ENCODE measurements around the gene DEPDC5.
"Not testable (repeated sequence)": the region's sequence is repeated elsewhere in the genome, so short reads cannot be mapped to it uniquely, and the experiment has no call there.

Gene DEPDC5

DNA sequence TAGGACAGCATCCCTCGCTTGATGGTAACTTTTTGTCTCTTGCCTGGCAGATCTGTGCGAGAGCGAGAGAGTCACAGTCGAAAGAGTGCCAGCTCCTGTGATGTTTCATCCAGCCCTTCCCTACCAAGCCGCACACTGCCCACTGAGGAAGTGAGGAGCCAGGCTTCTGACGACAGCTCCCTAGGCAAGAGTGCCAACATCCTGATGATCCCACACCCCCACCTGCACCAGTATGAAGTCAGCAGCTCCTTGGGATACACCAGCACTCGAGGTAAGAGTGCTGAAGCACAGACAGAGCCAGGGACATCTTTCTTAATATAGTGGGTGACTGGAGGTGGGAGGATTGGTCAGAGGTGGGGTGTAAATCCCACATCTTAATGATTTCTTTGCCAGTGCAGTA, 61.1 kb downstream of the DEPDC5 start:
- no peak for DNase-seq (ENCODE audit: low read depth, low spot score)
- in situ Hi-C loops (cut with HindIII; ENCODE audit: low sequenced_read_pairs): no loop called here
- no peak overlapping the region for H3K4me3 ChIP-seq (ENCODE audit: low read depth, low read length)
- TF ChIP-seq, protein P1, sequence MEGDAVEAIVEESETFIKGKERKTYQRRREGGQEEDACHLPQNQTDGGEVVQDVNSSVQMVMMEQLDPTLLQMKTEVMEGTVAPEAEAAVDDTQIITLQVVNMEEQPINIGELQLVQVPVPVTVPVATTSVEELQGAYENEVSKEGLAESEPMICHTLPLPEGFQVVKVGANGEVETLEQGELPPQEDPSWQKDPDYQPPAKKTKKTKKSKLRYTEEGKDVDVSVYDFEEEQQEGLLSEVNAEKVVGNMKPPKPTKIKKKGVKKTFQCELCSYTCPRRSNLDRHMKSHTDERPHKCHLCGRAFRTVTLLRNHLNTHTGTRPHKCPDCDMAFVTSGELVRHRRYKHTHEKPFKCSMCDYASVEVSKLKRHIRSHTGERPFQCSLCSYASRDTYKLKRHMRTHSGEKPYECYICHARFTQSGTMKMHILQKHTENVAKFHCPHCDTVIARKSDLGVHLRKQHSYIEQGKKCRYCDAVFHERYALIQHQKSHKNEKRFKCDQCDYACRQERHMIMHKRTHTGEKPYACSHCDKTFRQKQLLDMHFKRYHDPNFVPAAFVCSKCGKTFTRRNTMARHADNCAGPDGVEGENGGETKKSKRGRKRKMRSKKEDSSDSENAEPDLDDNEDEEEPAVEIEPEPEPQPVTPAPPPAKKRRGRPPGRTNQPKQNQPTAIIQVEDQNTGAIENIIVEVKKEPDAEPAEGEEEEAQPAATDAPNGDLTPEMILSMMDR (IDR thresholded peaks at IDR 0.05; ENCODE audit: low read depth, low read length): no peak

DNA sequence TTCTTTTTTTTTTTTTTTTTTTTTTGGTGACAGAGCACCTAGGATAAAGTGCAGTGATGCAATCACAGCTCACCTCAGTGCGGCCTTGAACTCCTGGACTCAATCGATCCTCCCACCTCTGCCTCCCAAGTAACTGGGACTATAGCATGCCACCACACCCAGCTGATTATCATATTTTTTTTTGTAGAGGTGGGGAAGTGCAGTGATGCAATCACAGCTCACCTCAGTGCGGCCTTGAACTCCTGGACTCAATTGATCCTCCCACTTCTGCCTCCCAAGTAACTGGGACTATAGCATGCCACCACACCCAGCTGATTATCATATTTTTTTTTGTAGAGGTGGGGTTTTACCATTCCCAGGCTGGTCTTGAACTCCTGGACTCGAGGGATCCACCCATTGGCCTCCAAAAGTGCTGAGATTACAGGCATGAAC, 61.6 kb downstream of the DEPDC5 start:
- DNase-seq (ENCODE audit: low read depth, low spot score); H3K4me3 ChIP-seq (ENCODE audit: low read depth, low read length); in situ Hi-C loops (cut with HindIII; ENCODE audit: low sequenced_read_pairs): not testable (repeated sequence)

DNA sequence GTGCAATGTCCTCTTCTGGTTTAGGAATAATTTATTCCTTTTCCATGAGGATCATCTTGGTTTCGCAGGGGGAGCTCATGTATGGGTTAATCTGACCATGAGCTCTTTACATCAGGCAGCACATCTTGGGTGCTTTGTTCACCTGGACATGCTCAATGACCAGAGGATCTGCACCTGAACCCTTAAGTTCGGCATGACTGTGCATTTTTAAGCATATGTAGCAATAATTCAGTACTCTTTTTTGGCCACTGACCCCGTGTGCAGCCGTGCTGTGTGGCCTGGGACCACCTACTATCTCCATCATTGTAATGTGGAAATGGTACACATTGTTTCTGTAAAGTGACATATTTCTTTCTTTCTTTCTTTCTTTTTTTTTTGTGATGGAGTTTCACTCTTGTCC, 62.9 kb downstream of the DEPDC5 start:
- no peak for DNase-seq (ENCODE audit: low read depth, low spot score)
- in situ Hi-C loops (cut with HindIII; ENCODE audit: low sequenced_read_pairs): no loop called here
- no peak overlapping the region for H3K4me3 ChIP-seq (ENCODE audit: low read depth, low read length)
- TF ChIP-seq, protein P1 (IDR thresholded peaks at IDR 0.05; ENCODE audit: low read depth, low read length): no peak

DNA sequence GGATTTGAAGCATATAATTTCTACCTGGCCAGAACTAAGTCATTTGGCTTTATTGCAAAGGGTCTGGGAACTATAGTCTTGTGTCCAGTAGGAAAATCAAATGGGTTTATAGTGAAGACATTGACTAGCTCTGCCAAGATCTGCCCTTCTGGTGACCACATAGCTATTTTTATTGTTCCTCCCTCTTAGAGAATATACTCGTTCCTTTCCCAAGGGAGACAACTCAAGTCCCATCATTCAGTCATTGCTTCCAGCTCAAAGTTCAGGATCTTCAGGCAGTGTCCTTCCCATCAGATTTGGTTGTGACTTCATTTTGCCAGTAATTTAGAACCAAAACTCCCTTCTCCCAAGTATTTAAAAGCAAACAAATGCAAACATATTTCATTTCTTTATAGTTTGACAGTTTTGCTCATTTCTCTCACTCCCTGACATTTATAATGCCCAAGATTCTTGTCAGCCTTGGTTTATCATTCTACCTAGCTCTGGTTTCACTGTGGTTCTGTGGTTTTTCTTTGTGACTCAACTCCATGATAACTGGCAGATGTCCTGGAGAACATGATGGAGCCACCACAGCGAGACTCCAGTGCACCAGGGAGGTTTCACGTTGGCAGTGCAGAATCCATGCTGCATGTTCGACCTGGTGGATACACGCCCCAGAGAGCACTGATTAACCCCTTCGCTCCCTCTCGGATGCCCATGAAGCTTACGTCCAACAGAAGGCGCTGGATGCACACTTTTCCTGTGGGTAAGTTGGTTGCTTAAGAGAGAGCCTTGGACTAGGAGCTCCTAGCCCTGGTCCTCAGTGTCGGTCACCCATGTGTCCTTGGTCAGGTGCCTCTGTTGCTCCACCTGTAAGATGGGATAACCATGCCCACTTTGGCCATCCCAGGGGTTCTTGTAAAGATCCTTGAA, 64.9 kb downstream of the DEPDC5 start:
- TF ChIP-seq, protein P1 (IDR thresholded peaks at IDR 0.05; ENCODE audit: low read depth, low read length): peak; percentile 5
- in situ Hi-C loops (cut with HindIII; ENCODE audit: low sequenced_read_pairs): no loop called here
- DNase-seq (ENCODE audit: low read depth, low spot score): peak; percentile 52

DNA sequence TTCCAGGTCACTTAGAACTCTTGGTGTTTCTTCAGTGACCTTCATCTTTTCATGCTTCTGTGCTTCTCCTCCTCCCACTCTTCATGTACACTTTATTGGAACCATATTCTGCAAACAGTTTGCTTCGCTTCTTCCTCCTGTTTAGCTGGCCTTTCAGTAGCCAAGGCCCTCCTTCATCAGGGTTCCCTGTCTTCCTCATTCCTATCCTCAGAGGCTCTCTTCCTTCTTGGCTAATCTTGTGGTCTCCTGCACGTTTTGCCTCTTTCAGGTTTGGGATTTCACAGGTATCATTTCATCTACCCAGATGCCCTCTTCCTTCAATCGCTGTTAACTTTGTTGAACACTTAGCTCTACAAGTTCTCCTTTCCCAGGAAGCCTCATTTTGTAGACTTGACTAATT, 66.8 kb downstream of the DEPDC5 start:
- no peak for DNase-seq (ENCODE audit: low read depth, low spot score)
- H3K4me3 ChIP-seq (ENCODE audit: low read depth, low read length): no peak overlapping the region
- TF ChIP-seq, protein P1 (IDR thresholded peaks at IDR 0.05; ENCODE audit: low read depth, low read length): no peak
- in situ Hi-C loops (cut with HindIII; ENCODE audit: low sequenced_read_pairs): no loop called here

More for the DNA sequence above, 64.9 kb downstream of the DEPDC5 start:
- H3K4me3 ChIP-seq (ENCODE audit: low read depth, low read length): no peak overlapping the region

DNA sequence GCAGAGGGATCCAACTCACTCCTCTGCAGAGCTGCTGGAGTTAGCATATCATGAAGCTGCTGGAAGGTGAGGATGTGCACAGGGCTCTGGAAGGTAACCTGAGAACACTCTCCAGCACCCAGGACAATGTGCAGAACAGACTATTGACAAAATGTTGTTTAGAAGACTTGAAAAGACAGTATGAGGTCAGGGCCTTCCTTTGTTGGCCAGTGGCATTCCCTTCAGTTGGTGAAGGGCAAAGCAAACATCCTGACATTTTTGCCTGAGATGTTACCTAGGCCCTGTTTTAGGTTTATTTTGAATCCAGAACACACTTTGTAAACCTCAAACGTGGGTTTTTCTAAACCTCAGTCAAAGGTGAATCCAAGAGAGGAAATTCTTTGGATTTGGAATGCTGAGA, 67.8 kb downstream of the DEPDC5 start:
- no peak overlapping the region for H3K4me3 ChIP-seq (ENCODE audit: low read depth, low read length)
- in situ Hi-C loops (cut with HindIII; ENCODE audit: low sequenced_read_pairs): no loop called here
- TF ChIP-seq, protein P1 (IDR thresholded peaks at IDR 0.05; ENCODE audit: low read depth, low read length): no peak
- DNase-seq (ENCODE audit: low read depth, low spot score): no peak

DNA sequence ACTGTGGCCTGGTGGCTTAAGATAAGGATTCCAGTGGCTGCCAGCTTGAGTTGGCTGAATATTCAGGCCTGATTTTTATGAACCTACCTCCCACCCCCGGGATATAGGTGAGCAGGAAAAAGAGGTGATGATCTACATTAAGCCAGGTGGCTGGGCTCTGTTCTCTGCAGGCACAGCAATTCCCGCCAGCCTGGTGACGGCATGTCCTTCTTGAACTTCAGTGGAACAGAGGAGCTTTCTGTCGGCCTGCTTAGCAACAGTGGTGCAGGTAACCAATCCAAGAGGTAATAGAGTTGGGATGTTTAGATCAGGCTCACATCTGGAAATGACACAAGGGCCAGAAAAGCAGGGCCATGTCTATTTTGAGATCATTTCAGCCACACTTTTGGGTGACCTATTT, 68.7 kb downstream of the DEPDC5 start:
- no peak overlapping the region for H3K4me3 ChIP-seq (ENCODE audit: low read depth, low read length)
- in situ Hi-C loops (cut with HindIII; ENCODE audit: low sequenced_read_pairs): no loop called here
- TF ChIP-seq, protein P1 (IDR thresholded peaks at IDR 0.05; ENCODE audit: low read depth, low read length): no peak
- DNase-seq (ENCODE audit: low read depth, low spot score): no peak

Data from astrocyte of the spinal cord (primary cell).